Thoracic aorta (tissue), 2 donors: ENCODE data around the gene SPEF1. TPM values are rescaled to one million over a fixed set of nuclear protein-coding genes. Genes with fewer than 3 reads are reported as not detected.

Experiments
- ATAC-seq: fragments of 150-250 bp; one replicate; pipeline ENCODE4 v1.8.0; 2017; ENCODE audit warnings: low read depth; ENCODE audit not compliant: insufficient number of reproducible peaks, low FRiP score
- DNase-seq: peaks from one replicate; pipeline ENCODE4 v3.0.0-alpha.2; 2020; ENCODE audit warnings: low spot score
- H3K27ac ChIP-seq, 2 donors: fragments of 200-600 bp; sonication (generic); 1 replicate in 1 of 2; 2 replicates in 1 of 2; pipeline ENCODE4 v1.5.1; 2016; ENCODE audit warnings: mild to moderate bottlenecking in 2 of 2, moderate library complexity in 2 of 2
- H3K27me3 ChIP-seq: fragments of 200-600 bp; sonication (generic); replicated peaks from 2 replicates; pipeline ENCODE4 v1.6.0; 2016; ENCODE audit warnings: mild to moderate bottlenecking; ENCODE audit not compliant: insufficient read depth
- H3K36me3 ChIP-seq: fragments of 200-600 bp; sonication (generic); one replicate; pipeline ENCODE4 v1.5.1; 2016
- H3K4me1 ChIP-seq, 2 donors: fragments of 200-600 bp; sonication (generic); 1 replicate in 1 of 2; 2 replicates in 1 of 2; pipeline versions ENCODE4 v1.5.1 to v1.6.0; 2016; ENCODE audit warnings: low read depth in 2 of 2, mild to moderate bottlenecking in 1 of 2; ENCODE audit not compliant: control insufficient read depth in 1 of 2
- H3K4me3 ChIP-seq: fragments of 200-600 bp; sonication (generic); 2 replicates; pipeline ENCODE4 v1.5.1; 2016; ENCODE audit warnings: mild to moderate bottlenecking
- H3K9me3 ChIP-seq: fragments of 200-600 bp; sonication (generic); 2 replicates; pipeline ENCODE4 v1.5.1; 2016
- total RNA-seq, 2 donors: library from RNA; depleted of rRNA; stranded (reverse); fragments of >200 nt; gene quantifications; one replicate each; pipeline versions ENCODE4 v1.1.0 to v1.2.3, GENCODE V29; 2016
- TF ChIP-seq, protein P1 (sequence below): fragments of 200-600 bp; sonication (generic); IDR thresholded peaks from one replicate; pipeline ENCODE4 v1.5.1; 2019; ENCODE audit warnings: antibody characterized with exemption

SPEF1 gene
- total RNA-seq, 2 donors from 2014 or later: 0.27 TPM; not detected in 1

DNA sequence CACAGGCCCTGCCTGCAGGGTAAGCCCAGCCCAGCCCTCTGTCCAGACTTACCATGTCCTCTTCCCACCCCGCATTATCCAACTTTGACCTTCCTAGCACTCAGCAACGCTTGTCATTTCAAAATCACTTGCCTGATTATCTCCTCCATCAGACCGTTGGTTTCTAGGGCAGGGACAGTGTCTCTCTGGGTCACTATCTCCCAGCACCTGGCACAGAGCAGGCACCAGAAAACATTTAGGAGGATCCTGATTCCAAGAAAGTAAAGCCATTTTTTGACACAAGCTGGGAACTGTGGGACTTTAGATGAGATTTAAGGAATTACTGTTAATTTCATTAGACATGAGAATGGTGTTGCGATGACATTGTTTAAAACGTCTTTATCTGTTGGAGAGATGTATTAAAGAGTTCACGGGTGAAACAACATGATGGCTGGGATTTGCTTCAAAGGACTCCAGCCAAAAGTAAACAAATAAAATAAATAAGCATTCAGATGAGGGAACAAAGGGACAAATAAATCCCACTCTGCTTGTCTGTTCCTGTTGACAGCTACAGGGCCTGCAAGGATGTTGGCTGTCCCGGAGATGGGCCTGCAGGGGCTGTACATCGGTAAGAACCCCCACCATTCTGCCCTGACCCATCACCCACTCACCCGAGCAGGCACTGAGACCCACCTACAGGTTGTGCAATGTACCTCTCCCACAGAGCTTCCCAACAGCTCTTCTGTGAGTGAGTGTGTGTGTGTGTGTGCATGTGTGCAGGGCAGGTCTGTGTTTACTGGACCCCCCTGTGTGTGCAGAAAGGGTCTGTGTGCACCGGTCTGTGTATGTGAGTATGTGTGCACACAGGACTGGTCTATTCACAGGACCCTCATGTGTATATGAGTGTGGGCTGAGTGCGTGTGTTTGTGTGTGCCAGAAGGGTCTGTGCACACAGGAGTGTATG, 42.9 kb downstream of the SPEF1 start:
- Histone ChIP-seq H3K4me1 (no peaks in the 10 kb centered on the region), H3K4me3 (no peak overlapping the region), H3K27me3 (no peaks in the 10 kb centered on the region), H3K27ac (no peak overlapping the region), H3K9me3 (no peaks in the 10 kb centered on the region), H3K36me3 (no peaks in the 10 kb centered on the region)
- ATAC-seq: no peak
- TF ChIP-seq, protein P1, sequence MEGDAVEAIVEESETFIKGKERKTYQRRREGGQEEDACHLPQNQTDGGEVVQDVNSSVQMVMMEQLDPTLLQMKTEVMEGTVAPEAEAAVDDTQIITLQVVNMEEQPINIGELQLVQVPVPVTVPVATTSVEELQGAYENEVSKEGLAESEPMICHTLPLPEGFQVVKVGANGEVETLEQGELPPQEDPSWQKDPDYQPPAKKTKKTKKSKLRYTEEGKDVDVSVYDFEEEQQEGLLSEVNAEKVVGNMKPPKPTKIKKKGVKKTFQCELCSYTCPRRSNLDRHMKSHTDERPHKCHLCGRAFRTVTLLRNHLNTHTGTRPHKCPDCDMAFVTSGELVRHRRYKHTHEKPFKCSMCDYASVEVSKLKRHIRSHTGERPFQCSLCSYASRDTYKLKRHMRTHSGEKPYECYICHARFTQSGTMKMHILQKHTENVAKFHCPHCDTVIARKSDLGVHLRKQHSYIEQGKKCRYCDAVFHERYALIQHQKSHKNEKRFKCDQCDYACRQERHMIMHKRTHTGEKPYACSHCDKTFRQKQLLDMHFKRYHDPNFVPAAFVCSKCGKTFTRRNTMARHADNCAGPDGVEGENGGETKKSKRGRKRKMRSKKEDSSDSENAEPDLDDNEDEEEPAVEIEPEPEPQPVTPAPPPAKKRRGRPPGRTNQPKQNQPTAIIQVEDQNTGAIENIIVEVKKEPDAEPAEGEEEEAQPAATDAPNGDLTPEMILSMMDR: no peak
- DNase-seq: no peak

GRCh38 chr20:3735768-3736167, 45.5 kb downstream of the SPEF1 start:
- Histone ChIP-seq H3K4me3 (no peak overlapping the region), H3K27ac (no peak overlapping the region), H3K4me1 (no peaks in the 10 kb centered on the region), H3K27me3 (no peaks in the 10 kb centered on the region), H3K9me3 (no peaks in the 10 kb centered on the region), H3K36me3 (no peaks in the 10 kb centered on the region)
- ATAC-seq: no peak
- TF ChIP-seq, protein P1: no peak
- DNase-seq: no peak

- Histone ChIP-seq H3K27ac (no peak overlapping the region), H3K4me1 (no peaks in the 10 kb centered on the region), H3K9me3 (no peaks in the 10 kb centered on the region), H3K4me3 (no peak overlapping the region), H3K36me3 (no peaks in the 10 kb centered on the region), H3K27me3 (no peaks in the 10 kb centered on the region)
- DNase-seq: no peak
- ATAC-seq: no peak
- TF ChIP-seq, protein P1: no peak
Observed at GRCh38 chr20:3734111-3734843, 47.0 kb downstream of the SPEF1 start.

DNA sequence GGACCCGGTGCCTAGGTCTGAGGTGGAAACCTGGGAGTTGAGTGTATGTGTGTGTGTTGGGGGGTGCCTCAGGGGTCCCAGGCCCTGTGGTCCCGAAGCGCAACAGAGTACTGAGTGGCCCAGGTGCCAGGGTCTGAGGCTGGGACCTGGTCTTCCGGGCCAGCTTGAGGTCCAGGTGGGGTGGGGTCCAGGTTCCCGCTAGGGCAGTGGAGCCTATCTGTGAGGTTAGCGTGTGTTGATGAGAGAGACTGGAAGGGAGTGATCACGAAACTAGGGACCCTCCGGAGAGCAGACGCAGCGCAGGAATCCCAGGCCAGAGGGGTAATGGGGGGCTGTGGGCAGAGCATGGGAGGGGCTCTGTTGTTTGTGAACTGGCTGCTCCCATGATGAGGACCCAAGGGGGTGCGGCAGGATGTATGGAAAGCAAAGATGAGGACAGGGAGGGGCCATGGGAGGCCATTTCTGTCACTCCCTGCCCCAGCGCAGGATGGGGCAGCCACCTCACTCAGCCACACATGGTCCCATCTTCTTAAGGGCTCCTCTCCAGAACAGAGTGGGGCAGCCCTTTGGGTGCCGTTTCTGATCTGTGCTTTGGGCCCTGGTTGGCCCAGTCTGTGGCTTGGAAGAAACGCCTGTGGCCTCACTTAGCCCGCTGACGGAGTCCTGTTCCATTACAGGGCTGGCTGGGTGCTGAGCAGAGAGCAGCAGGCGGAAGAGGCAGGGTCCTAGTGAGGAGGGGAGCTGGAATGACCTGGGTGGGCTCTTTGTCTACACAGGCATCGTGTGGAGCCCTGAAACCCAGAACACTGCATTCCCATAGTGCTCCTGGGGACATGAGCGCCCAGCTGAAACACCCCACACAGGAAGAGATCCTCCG, 47.9 kb downstream of the SPEF1 start:
- ATAC-seq (no peak), DNase-seq (no peak)
- Histone ChIP-seq H3K9me3 (no peaks in the 10 kb centered on the region), H3K27me3 (no peaks in the 10 kb centered on the region), H3K4me3 (peak overlapping the region; percentile 52), H3K4me1 (no peaks in the 10 kb centered on the region), H3K36me3 (no peaks in the 10 kb centered on the region), H3K27ac (no peak overlapping the region)
- TF ChIP-seq, protein P1: no peak
